ENCODE data around the gene AKR1C2. TPM values are rescaled to one million over a fixed set of nuclear protein-coding genes. Genes with fewer than 3 reads are reported as not detected.
"Not testable (repeated sequence)": the region's sequence is repeated elsewhere in the genome, so short reads cannot be mapped to it uniquely, and the experiment has no call there.

The AKR1C2 gene
- total RNA-seq, 1 donor from 2014 or later: not detected

DNA sequence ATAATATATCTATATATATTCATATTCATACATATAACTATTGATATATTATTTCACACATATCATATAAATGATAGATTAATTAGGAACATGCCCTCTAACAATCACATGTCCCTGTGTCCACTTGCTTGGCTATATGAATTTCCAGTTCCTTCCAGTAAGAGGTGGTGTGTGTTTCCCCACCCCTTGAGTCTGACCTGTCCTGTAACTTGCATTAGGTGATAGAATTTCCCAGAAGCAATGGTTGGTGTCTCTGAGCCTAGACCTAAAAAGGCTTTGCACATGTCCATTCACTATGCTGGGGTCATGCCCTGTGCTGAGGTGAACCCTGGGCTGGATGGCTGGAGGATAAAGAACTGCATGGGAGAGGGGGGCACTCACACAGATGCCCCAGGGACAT lies 9.4 kb downstream of the AKR1C2 start:
- DNase-seq (ENCODE audit: low spot score); H3K4me3 Mint-ChIP-seq (ENCODE audit: low read depth); H3K27ac Mint-ChIP-seq; H3K4me1 Mint-ChIP-seq (ENCODE audit: low read depth); intact Hi-C loops (cut with micrococcal nuclease); H3K27me3 Mint-ChIP-seq (ENCODE audit: low read depth); H3K9me3 Mint-ChIP-seq; H3K36me3 Mint-ChIP-seq (ENCODE audit: low read depth): not testable (repeated sequence)

DNA sequence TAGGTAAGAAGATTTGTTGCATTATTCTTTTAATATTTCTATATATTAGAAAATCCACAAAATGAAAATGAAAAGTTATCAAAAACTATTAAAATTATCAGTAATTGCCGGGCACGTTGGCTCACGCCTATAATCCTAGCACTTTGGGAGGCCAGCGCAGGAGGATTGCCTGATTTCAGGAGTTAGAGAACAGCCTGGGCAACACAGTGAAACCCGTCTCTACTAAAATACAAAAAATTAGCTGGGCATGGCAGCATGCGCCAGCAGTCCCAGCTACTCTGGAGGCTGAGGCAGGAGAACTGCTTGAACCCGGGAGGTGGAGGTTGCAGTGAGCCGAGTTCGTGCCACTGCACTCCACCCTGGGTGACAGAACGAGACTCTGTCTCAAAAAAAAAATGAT lies 11.1 kb downstream of the AKR1C2 start:
- not testable (repeated sequence) for H3K36me3 Mint-ChIP-seq (ENCODE audit: low read depth); H3K27ac Mint-ChIP-seq; H3K4me1 Mint-ChIP-seq (ENCODE audit: low read depth)

DNA sequence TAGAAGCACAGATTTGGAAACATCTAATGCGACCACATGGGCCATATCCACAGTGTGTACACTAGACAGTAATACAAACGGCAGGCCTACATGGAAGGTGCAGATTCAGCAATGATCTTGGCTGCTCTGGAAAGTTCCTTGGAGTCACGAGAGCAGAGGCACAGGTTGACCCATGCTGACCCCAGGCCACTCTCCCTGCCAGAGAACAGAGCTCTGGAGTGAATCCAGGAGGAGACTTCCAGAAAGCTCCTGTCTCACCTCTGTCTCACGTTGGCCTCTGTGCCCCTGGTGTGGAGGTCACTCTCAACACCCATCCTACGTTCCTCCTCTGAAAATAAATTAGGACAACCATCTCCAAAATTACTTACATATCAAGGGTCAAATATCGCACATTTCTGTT lies 12.2 kb downstream of the AKR1C2 start:
- DNase-seq (ENCODE audit: low spot score); H3K4me3 Mint-ChIP-seq (ENCODE audit: low read depth); H3K4me1 Mint-ChIP-seq (ENCODE audit: low read depth); H3K27ac Mint-ChIP-seq; H3K36me3 Mint-ChIP-seq (ENCODE audit: low read depth); H3K27me3 Mint-ChIP-seq (ENCODE audit: low read depth); H3K9me3 Mint-ChIP-seq; intact Hi-C loops (cut with micrococcal nuclease): not testable (repeated sequence)

More for the DNA sequence above, 11.1 kb downstream of the AKR1C2 start:
- H3K4me3 Mint-ChIP-seq (ENCODE audit: low read depth); H3K27me3 Mint-ChIP-seq (ENCODE audit: low read depth); DNase-seq (ENCODE audit: low spot score); intact Hi-C loops (cut with micrococcal nuclease); H3K9me3 Mint-ChIP-seq: not testable (repeated sequence)

DNA sequence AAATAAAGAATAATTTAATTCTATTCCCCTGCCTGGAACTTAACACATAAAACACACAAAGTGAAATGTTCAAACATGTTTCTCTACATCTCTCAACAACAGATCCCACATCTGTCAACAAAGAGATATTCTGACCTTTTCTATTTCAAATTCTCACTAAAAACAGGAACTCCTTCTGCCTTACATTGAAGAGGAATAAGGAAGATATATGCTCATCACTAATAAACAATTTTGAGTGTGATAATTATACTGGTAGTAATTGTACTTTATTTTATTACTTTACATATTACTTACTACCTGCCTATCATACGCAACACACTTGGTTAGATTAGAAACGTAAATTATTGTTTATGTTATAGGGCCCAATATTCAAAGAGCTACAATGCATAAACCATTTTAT lies 13.4 kb downstream of the AKR1C2 start:
- no peaks in the 10 kb centered on the region for H3K4me1 Mint-ChIP-seq (ENCODE audit: low read depth)
- H3K27ac Mint-ChIP-seq: no peak overlapping the region
- intact Hi-C loops (cut with micrococcal nuclease): no loop called here
- H3K36me3 Mint-ChIP-seq (ENCODE audit: low read depth): no peaks in the 10 kb centered on the region
- no peak for DNase-seq (ENCODE audit: low spot score)
- no peak overlapping the region for H3K4me3 Mint-ChIP-seq (ENCODE audit: low read depth)
- H3K27me3 Mint-ChIP-seq (ENCODE audit: low read depth): no peaks in the 10 kb centered on the region
- no peaks in the 10 kb centered on the region for H3K9me3 Mint-ChIP-seq

DNA sequence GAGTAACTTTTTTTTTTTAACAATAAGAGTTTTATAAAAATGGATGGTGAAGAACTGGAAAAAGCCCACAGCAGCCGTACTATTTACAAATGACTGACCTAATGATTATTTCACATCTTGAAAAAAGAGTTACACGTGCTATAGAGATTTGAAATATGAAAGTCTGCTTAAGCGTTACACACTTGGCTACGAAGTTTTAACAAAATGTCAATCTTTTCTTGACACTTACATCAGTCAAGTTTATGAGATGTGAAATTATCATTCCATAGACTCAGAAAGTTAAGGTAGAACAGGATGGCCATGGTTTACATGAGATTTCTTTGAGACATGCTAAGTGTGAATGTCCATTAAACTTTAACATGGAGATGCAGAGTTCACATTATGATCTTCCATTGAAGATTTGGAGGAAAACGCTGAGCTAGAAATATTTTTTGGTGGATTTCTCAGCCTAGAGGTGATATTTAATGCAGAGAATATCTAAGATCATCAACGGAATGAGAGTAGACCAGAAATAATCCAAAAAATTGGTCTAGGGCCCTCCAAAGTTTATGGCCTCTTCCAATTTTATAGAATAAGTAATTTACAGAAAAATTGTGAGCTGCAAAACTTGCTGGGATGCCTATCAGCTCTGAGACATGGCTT lies 15.5 kb downstream of the AKR1C2 start:
- H3K4me3 Mint-ChIP-seq (ENCODE audit: low read depth); H3K27me3 Mint-ChIP-seq (ENCODE audit: low read depth); H3K9me3 Mint-ChIP-seq; H3K36me3 Mint-ChIP-seq (ENCODE audit: low read depth); DNase-seq (ENCODE audit: low spot score); H3K4me1 Mint-ChIP-seq (ENCODE audit: low read depth); H3K27ac Mint-ChIP-seq; intact Hi-C loops (cut with micrococcal nuclease): not testable (repeated sequence)

DNA sequence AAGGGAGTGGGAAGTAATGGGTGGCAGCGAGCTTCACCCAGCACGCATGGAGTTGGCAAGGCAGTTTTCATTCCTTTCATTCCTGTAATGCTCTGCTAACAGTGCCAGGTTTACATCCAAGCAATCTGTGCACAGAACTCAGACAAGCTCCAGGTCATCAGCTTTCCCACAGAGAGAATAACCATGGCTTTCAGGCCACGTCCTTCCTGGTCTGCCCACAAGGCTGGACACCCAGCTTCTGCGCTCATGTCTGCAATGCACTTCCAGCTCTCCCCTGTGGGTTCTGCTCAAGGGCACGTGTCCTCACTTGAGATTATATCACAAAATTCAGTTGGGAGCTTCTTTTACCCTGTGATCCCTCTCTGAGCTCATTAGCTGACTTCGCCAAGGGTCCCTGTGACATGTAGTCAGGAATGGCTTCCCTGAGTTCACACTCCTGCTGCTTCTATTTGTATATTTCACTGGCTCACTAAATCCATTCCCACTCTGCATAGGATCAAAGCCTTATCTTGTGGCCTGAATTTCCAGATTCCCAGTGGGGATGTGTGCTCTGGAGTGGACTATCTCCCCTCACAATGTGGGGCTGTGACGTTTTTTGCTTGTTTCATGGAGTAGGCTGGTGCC lies 18.6 kb downstream of the AKR1C2 start:
- H3K27me3 Mint-ChIP-seq (ENCODE audit: low read depth): no peaks in the 10 kb centered on the region
- intact Hi-C loops (cut with micrococcal nuclease): no loop called here
- H3K27ac Mint-ChIP-seq: no peak overlapping the region
- DNase-seq (ENCODE audit: low spot score): no peak
- no peaks in the 10 kb centered on the region for H3K4me1 Mint-ChIP-seq (ENCODE audit: low read depth)
- no peaks in the 10 kb centered on the region for H3K9me3 Mint-ChIP-seq
- no peaks in the 10 kb centered on the region for H3K36me3 Mint-ChIP-seq (ENCODE audit: low read depth)
- no peak overlapping the region for H3K4me3 Mint-ChIP-seq (ENCODE audit: low read depth)

DNA sequence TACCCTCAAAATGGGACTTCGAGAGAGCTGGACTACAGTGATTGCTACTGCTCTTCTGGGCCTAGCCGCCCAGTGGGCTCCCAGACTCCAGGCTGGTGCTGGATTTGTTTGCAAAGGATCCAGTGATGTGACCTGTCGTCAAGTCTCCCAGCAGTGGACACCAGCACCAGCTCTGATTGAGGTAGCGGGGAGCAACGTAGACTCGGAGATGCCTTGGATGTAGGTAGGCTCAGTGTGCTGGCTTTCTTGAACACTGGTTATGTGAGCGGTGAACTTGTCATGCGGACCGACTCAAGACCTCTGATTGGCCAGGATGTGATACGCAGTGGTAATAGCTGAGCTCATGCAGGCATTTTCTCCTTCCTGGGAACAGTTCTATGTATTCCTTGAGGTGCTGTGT lies 19.4 kb downstream of the AKR1C2 start:
- Mint-ChIP-seq H3K27me3 (ENCODE audit: low read depth) (no peaks in the 10 kb centered on the region), H3K36me3 (ENCODE audit: low read depth) (no peaks in the 10 kb centered on the region), H3K4me3 (ENCODE audit: low read depth) (no peak overlapping the region), H3K27ac (no peak overlapping the region), H3K9me3 (no peaks in the 10 kb centered on the region), H3K4me1 (ENCODE audit: low read depth) (no peaks in the 10 kb centered on the region)
- DNase-seq (ENCODE audit: low spot score): no peak
- intact Hi-C loops (cut with micrococcal nuclease): no loop called here

DNA sequence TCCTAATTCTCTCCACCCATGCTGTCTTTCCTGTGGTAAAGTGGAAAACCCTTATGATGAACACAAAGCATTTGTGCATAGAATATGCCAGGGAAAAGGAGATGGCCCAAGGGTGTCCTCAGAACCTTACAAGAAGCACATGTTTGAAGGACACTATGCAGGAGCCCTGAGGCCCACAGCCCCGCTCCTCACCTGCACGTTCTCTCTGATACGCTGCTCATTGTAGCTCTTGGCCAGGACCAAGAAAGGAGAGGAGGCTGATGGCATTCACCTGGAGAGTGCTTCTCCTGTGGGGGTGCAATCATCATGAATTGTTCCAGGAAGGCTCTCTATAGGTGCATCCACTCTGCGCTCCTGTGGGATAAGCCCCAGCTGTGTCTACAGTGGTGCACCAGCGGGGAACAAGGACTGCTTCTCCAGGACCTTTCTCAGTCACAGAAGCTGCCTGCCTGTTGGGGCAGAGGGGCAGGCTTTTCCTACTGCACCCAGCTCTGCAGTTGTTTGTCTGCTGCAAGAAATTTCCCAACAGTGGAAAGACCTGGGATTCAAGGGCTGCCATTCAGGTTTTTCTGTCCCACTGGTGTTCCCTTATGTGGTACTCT lies 19.9 kb downstream of the AKR1C2 start:
- intact Hi-C loops (cut with micrococcal nuclease): loop anchor here (2.0 kb wide), 1 partner anchor 135 kb away; no protein-coding TSS in a partner anchor
- H3K27ac Mint-ChIP-seq: no peak overlapping the region
- no peak overlapping the region for H3K4me3 Mint-ChIP-seq (ENCODE audit: low read depth)
- no peaks in the 10 kb centered on the region for H3K4me1 Mint-ChIP-seq (ENCODE audit: low read depth)
- H3K9me3 Mint-ChIP-seq: no peaks in the 10 kb centered on the region
- no peaks in the 10 kb centered on the region for H3K27me3 Mint-ChIP-seq (ENCODE audit: low read depth)
- DNase-seq (ENCODE audit: low spot score): no peak
- H3K36me3 Mint-ChIP-seq (ENCODE audit: low read depth): no peaks in the 10 kb centered on the region

DNA sequence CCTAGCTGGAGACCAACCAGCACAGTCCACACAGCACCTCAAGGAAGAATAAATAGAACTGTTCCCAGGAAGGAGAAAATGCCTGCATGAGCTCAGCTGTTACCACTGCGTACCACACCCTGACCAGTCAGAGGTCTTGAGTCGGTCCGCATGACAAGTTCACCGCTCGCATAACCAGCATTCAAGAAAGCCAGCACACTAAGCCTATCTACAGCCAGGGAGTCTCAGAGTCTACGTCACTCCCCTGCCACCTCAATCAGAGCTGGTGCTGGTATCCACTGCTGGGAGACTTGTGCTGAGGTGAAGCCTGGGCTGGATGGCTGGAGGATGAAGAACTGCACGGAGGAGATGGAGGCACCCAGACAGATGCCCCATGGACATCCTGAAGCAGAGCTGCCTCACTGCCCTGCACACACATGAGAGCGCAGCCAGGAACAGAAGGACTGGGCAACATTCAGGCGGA lies 20.9 kb downstream of the AKR1C2 start:
- intact Hi-C loops (cut with micrococcal nuclease): loop anchor here (2.0 kb wide), 1 partner anchor 134 kb away; no protein-coding TSS in a partner anchor
- no peak overlapping the region for H3K27ac Mint-ChIP-seq
- no peaks in the 10 kb centered on the region for H3K9me3 Mint-ChIP-seq
- no peak for DNase-seq (ENCODE audit: low spot score)
- no peaks in the 10 kb centered on the region for H3K4me1 Mint-ChIP-seq (ENCODE audit: low read depth)
- no peak overlapping the region for H3K4me3 Mint-ChIP-seq (ENCODE audit: low read depth)
- no peaks in the 10 kb centered on the region for H3K36me3 Mint-ChIP-seq (ENCODE audit: low read depth)
- H3K27me3 Mint-ChIP-seq (ENCODE audit: low read depth): no peaks in the 10 kb centered on the region

DNA sequence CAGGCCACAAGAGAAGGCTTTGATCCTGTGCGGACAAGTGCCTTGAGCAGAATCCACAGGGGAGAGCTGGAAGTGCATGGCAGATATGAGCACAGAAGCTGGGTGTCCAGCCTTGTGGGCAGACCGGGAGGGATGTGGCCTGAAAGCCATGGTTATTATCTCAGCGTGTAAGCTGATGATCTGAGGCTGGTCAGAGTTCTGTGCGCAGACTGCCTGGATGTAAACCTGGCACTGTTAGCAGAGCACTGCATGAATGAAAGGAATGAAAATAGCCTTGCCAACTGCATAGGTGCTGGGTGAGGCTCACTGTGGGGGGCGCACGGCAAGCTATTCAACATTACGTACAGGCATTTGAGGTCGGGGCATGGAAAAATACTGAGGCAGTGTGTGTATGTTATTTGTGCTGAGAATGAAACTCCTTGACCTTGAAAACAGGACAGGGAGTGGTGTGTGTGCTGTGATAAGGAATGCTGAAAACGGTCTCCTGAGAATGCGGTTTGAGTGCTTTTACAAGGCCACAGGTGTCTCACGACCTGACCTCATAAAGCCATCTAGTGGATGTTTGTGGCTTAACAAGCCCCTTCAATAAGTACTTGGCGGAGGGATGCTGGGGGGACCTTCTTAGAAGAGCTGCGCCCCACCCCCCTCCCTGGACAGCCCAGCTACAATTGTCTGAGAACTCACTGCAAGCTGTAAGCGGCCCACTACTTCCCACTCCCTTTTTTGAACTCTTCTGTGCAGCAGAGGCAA lies 21.8 kb downstream of the AKR1C2 start:
- no peaks in the 10 kb centered on the region for H3K27me3 Mint-ChIP-seq (ENCODE audit: low read depth)
- DNase-seq (ENCODE audit: low spot score): no peak
- intact Hi-C loops (cut with micrococcal nuclease): loop anchor here (2.0 kb wide), 1 partner anchor 133 kb away; no protein-coding TSS in a partner anchor
- H3K9me3 Mint-ChIP-seq: no peaks in the 10 kb centered on the region
- no peak overlapping the region for H3K4me3 Mint-ChIP-seq (ENCODE audit: low read depth)
- H3K4me1 Mint-ChIP-seq (ENCODE audit: low read depth): no peaks in the 10 kb centered on the region
- no peak overlapping the region for H3K27ac Mint-ChIP-seq
- no peaks in the 10 kb centered on the region for H3K36me3 Mint-ChIP-seq (ENCODE audit: low read depth)

DNA sequence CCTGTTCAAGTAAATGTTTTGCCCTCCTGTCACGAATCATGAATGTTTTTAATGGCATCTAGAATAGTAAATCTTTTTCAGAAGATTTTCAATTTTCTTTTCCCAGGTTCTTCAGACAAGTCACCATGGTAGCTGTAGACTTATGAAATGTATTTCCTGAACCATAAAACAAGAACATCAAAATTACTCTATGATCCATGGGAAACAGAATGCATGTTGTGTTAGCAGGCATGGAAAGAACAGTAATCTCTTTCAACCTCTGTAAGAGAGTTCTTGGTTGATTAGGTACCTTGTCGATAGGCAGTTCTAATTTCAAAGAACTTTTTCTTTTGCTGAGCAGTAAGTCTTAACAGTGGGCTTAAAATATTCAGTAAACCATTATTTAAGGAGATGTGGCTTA lies 22.9 kb downstream of the AKR1C2 start:
- no peak overlapping the region for H3K27ac Mint-ChIP-seq
- intact Hi-C loops (cut with micrococcal nuclease): no loop called here
- H3K27me3 Mint-ChIP-seq (ENCODE audit: low read depth): no peaks in the 10 kb centered on the region
- H3K36me3 Mint-ChIP-seq (ENCODE audit: low read depth): no peaks in the 10 kb centered on the region
- H3K4me1 Mint-ChIP-seq (ENCODE audit: low read depth): no peaks in the 10 kb centered on the region
- H3K9me3 Mint-ChIP-seq: no peaks in the 10 kb centered on the region
- no peak overlapping the region for H3K4me3 Mint-ChIP-seq (ENCODE audit: low read depth)
- DNase-seq (ENCODE audit: low spot score): no peak

DNA sequence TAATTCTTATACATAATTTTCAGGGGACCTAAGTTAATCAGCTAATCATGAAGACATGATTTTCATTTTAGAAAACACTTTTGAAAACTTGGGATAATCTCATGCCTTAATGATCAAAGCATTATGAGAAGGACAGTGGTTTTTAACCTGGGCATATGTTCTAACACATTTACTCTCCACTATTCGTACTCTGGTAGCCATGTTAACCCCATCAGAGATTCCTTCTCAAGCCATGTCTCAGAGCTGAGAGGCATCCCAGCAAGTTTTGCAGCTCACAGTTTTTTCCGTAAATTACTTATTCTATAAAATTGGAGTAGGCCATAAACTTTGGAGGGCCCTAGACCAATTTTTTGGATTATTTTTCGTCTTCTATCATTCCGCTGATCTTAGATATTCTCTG lies 24.8 kb downstream of the AKR1C2 start:
- Mint-ChIP-seq H3K27me3 (ENCODE audit: low read depth) (no peaks in the 10 kb centered on the region), H3K27ac (no peak overlapping the region)

DNA sequence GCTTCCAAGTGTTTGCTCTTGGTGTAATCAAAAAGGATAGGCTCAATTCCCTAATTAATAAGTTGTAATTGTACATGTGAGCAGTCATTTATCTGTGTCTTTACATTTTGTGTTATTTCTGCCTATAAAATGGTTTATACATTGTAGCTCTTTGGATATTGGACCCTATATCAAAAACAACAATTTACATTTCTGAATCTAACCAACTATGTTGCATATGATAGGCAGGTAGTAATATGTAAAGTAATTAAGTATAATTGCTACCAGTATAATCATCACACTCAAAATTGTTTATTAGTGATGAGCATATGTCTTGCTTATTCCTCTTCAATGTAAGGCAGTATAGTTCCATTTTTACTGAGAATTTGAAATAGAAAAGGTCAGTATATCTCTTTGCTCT lies 26.6 kb downstream of the AKR1C2 start:
- no peaks in the 10 kb centered on the region for H3K36me3 Mint-ChIP-seq (ENCODE audit: low read depth)
- H3K4me1 Mint-ChIP-seq (ENCODE audit: low read depth): no peaks in the 10 kb centered on the region
- H3K27ac Mint-ChIP-seq: no peak overlapping the region
- DNase-seq (ENCODE audit: low spot score): no peak
- intact Hi-C loops (cut with micrococcal nuclease): no loop called here
- no peak overlapping the region for H3K4me3 Mint-ChIP-seq (ENCODE audit: low read depth)
- H3K9me3 Mint-ChIP-seq: no peaks in the 10 kb centered on the region
- no peaks in the 10 kb centered on the region for H3K27me3 Mint-ChIP-seq (ENCODE audit: low read depth)

More for the DNA sequence above, 24.8 kb downstream of the AKR1C2 start:
- intact Hi-C loops (cut with micrococcal nuclease): no loop called here
- Mint-ChIP-seq H3K4me3 (ENCODE audit: low read depth) (no peak overlapping the region), H3K9me3 (no peaks in the 10 kb centered on the region), H3K4me1 (ENCODE audit: low read depth) (no peaks in the 10 kb centered on the region), H3K36me3 (ENCODE audit: low read depth) (no peaks in the 10 kb centered on the region)
- no peak for DNase-seq (ENCODE audit: low spot score)

Data from activated T-helper 2 cell treated with anti-CD3 and anti-CD28 coated beads, Interferon-gamma antibody, Interleukin-2, Interleukin-4, amounts not matched to agents 10 μg/mL and 5 μg/mL and 100 μg/mL, durations not matched to agents 14 hours and 24 hours and 36 hours (primary cell).